DND-41 (cell line): ENCODE measurements around the gene RPRD2.

Experiments
- CTCF ChIP-seq: IDR thresholded peaks from 2 replicates; pipeline ENCODE4 v1.5.1; 2012; ENCODE audit warnings: borderline replicate concordance, low read length, moderate library complexity, mild to moderate bottlenecking; ENCODE audit not compliant: poor library complexity, severe bottlenecking; ENCODE audit errors: extremely low read depth
- EZH2 ChIP-seq: IDR thresholded peaks from 3 replicates; pipeline ENCODE4 v1.6.1; 2012; ENCODE audit warnings: borderline replicate concordance, low read depth, mild to moderate bottlenecking, moderate library complexity, low read length, inconsistent platforms; ENCODE audit not compliant: severe bottlenecking

- no peak for TF ChIP-seq CTCF
- TF ChIP-seq EZH2: no peak
Observed at GRCh38 chr1:150320667-150320978, 43.3 kb upstream of the RPRD2 start.
